PC-3 (cell line): ENCODE results near the gene IL3. TPM values are rescaled to one million over a fixed set of nuclear protein-coding genes. Genes with fewer than 3 reads are reported as not detected.

Source experiments
- ATAC-seq: fragments of 200-7000 bp; cut with Tn5 transposase; 2 replicates; pipeline ENCODE4 v1.9.1; 2020; ENCODE audit warnings: mild to moderate bottlenecking, moderate library complexity
- BruUV-seq: library from RNA; stranded (reverse); fragments of 400-500 nt; replicated peaks from 2 replicates; lab custom pipeline; 2021; lab: Mats Ljungman, UMichigan
- CTCF ChIA-PET: fragments of 300-600 bp; sonication (Branson Sonifier 250); formaldehyde crosslinking; loops from one replicate; lab custom pipeline; 2022; ENCODE audit warnings: antibody characterized with exemption; lab: Charles Lee
- POLR2A ChIA-PET: fragments of 300-600 bp; sonication (Branson Sonifier 250); formaldehyde crosslinking; loops from one replicate; lab custom pipeline; 2022; ENCODE audit warnings: antibody characterized with exemption; ENCODE audit not compliant: unreplicated experiment; lab: Charles Lee
- DNase-seq: peaks from one replicate; pipeline ENCODE4 v3.0.0-alpha.2; 2015
- H2AFZ ChIP-seq: fragments of 300-600 bp; sonication (generic); 2 replicates; pipeline ENCODE4 v1.6.0; 2016; ENCODE audit warnings: antibody characterized with exemption, low read length
- H3F3A ChIP-seq: fragments of 300-600 bp; sonication (generic); one replicate; pipeline ENCODE4 v1.6.0; 2017; ENCODE audit warnings: antibody characterized with exemption, low read length, control low read depth, mild to moderate bottlenecking; ENCODE audit not compliant: unreplicated experiment
- H3K27ac ChIP-seq: fragments of 300-600 bp; sonication (generic); 2 replicates; pipeline ENCODE4 v1.5.1; 2016; ENCODE audit warnings: mild to moderate bottlenecking, low read length
- H3K27me3 ChIP-seq: fragments of 300-600 bp; sonication (generic); 2 replicates; pipeline ENCODE4 v1.6.1; 2016; ENCODE audit warnings: low read length, mixed read lengths
- H3K36me3 ChIP-seq: fragments of 300-600 bp; sonication (generic); 2 replicates; pipeline ENCODE4 v1.6.1; 2016; ENCODE audit warnings: low read depth, mixed run types, low read length, mixed read lengths
- H3K4me1 ChIP-seq: fragments of 300-600 bp; sonication (generic); 2 replicates; pipeline ENCODE4 v1.5.1; 2016; ENCODE audit warnings: low read length; ENCODE audit not compliant: insufficient read depth
- H3K4me2 ChIP-seq: fragments of 300-600 bp; sonication (generic); 2 replicates; pipeline ENCODE4 v1.6.0; 2016; ENCODE audit warnings: low read length
- H3K4me3 ChIP-seq: fragments of 300-600 bp; sonication (generic); 2 replicates; pipeline ENCODE4 v1.5.1; 2016; ENCODE audit warnings: mild to moderate bottlenecking, low read length, mixed read lengths
- H3K79me2 ChIP-seq: fragments of 300-600 bp; sonication (generic); 2 replicates; pipeline ENCODE4 v1.6.1; 2017; ENCODE audit warnings: low read length, mixed read lengths
- H3K9ac ChIP-seq: fragments of 300-600 bp; sonication (generic); 2 replicates; pipeline ENCODE4 v1.6.0; 2016; ENCODE audit warnings: mild to moderate bottlenecking, low read length
- H3K9me2 ChIP-seq: fragments of 300-600 bp; sonication (generic); replicated peaks from 2 replicates; pipeline ENCODE4 v1.6.1; 2016; ENCODE audit warnings: mixed run types, low read length, mixed read lengths
- H3K9me3 ChIP-seq: fragments of 300-600 bp; sonication (generic); 2 replicates; pipeline ENCODE4 v1.6.1; 2016; ENCODE audit warnings: low read length, mixed read lengths
- H4K20me1 ChIP-seq: fragments of 300-600 bp; sonication (generic); 2 replicates; pipeline ENCODE4 v1.6.1; 2016; ENCODE audit warnings: low read length, mixed read lengths
- EZH2 ChIP-seq: fragments of 300-600 bp; sonication (generic); IDR thresholded peaks from one replicate; pipeline ENCODE4 v1.6.1; 2017; ENCODE audit warnings: antibody characterized with exemption, mild to moderate bottlenecking, low read length; ENCODE audit not compliant: unreplicated experiment
- EZH2phosphoT487 ChIP-seq: fragments of 300-600 bp; sonication (generic); IDR thresholded peaks from 2 replicates; pipeline ENCODE4 v1.6.1; 2018; ENCODE audit warnings: mild to moderate bottlenecking, antibody characterized with exemption, low read length, borderline replicate concordance
- intact Hi-C: fragments of 100-400 bp; cut with micrococcal nuclease; formaldehyde crosslinking; loops from 2 replicates; pipeline ENCODE4 v1.9.0; 2023
- total RNA-seq: library from RNA; depleted of rRNA; stranded (reverse); fragments of >200 nt; gene quantifications from 2 replicates; pipeline ENCODE4 v1.2.3, GENCODE V29; 2014
- TF ChIP-seq, protein P1 (sequence below): fragments of 300-600 bp; sonication (generic); conservative IDR thresholded peaks from 2 replicates; pipeline ENCODE4 v1.5.1; 2017; ENCODE audit warnings: antibody characterized with exemption, low read depth, mild to moderate bottlenecking, low read length

Gene IL3
- total RNA-seq, 1 experiment from 2014 or later, result not detected

DNA sequence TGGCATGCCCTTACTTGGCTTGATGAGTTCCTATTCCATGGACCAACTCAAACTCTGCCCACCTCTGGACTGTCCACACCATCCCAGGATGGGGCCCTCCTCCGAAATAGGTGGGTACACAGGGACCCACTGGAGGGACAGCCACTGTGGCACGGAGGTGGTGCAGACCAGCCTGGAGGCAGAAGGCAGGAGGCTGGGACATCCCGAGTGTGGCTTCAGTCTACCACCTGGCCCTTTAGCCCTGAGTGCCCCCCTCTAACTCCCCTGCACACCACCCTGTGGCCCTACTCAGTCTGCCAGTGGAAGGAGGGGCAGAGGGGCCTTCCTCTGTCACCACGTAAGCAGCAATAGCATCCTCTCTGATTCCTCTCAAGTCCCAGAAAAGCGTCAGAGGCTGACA lies 3.7 kb downstream of the IL3 start:
- Histone ChIP-seq H3K9me3 (no peaks in the 10 kb centered on the region), H3K4me2 (no peak overlapping the region), H3K4me1 (peaks cover 9% of the 10 kb centered on the region), H4K20me1 (no peaks in the 10 kb centered on the region), H3K79me2 (no peaks in the 10 kb centered on the region), H3K4me3 (no peak overlapping the region), H3K36me3 (no peaks in the 10 kb centered on the region), H3F3A (no peaks in the 10 kb centered on the region), H3K27me3 (no peaks in the 10 kb centered on the region), H3K9me2 (no peaks in the 10 kb centered on the region), H3K27ac (no peak overlapping the region), H3K9ac (no peak overlapping the region), H2AFZ (no peak overlapping the region)
- DNase-seq (no peak), ATAC-seq (no peak)
- intact Hi-C loops, result loop anchor here (5.0 kb wide), 1 partner anchor 642 kb away; no protein-coding TSS in a partner anchor
- ChIA-PET CTCF (no interaction called here), POLR2A (no interaction called here)
- TF ChIP-seq, protein P1, sequence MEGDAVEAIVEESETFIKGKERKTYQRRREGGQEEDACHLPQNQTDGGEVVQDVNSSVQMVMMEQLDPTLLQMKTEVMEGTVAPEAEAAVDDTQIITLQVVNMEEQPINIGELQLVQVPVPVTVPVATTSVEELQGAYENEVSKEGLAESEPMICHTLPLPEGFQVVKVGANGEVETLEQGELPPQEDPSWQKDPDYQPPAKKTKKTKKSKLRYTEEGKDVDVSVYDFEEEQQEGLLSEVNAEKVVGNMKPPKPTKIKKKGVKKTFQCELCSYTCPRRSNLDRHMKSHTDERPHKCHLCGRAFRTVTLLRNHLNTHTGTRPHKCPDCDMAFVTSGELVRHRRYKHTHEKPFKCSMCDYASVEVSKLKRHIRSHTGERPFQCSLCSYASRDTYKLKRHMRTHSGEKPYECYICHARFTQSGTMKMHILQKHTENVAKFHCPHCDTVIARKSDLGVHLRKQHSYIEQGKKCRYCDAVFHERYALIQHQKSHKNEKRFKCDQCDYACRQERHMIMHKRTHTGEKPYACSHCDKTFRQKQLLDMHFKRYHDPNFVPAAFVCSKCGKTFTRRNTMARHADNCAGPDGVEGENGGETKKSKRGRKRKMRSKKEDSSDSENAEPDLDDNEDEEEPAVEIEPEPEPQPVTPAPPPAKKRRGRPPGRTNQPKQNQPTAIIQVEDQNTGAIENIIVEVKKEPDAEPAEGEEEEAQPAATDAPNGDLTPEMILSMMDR, result no peak
- TF ChIP-seq EZH2phosphoT487 (no peak), EZH2 (no peak)
- BruUV-seq, result no TSS peak

DNA sequence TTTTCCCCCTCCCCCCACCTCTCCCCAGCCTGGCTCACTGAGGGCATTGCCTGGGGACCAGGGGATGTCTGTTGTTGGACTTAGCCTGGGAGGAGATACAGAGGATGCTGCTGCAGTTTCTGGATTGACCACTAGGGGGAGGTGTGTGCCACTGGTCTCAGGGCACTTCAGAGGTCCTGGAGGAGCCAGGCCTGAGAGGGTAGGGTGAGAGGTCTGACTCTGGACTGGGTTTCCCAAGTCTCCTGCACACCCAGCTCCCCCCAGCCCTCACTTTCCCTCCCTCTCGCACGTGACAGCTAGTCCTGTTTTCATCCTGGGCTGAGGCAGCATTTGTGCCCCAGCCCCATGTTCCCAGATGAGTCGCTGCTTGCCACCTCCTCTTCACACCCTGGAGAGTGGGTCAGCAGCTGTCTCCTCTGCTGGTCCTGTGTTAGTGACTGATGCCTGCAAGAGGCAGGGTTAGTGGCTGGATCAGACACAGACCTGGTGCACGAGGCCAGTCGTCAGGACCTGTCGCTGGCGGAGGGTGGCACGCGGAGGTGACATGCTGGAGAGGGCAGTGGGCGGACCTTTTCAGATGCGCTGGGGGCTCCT lies 4.4 kb downstream of the IL3 start:
- no TSS peak for BruUV-seq
- Histone ChIP-seq H3K27ac (no peak overlapping the region), H3K9me2 (no peaks in the 10 kb centered on the region), H3K4me1 (peaks cover 9% of the 10 kb centered on the region), H2AFZ (no peak overlapping the region), H3K79me2 (no peaks in the 10 kb centered on the region), H3F3A (no peaks in the 10 kb centered on the region), H3K9ac (no peak overlapping the region), H3K27me3 (no peaks in the 10 kb centered on the region), H3K9me3 (no peaks in the 10 kb centered on the region), H3K4me3 (no peak overlapping the region), H3K36me3 (no peaks in the 10 kb centered on the region), H4K20me1 (no peaks in the 10 kb centered on the region), H3K4me2 (no peak overlapping the region)
- peak; percentile 84 for DNase-seq
- CTCF ChIA-PET, result no interaction called here
- POLR2A ChIA-PET, result no interaction called here
- TF ChIP-seq EZH2 (no peak), EZH2phosphoT487 (no peak)
- TF ChIP-seq, protein P1, result peak; percentile 83
- intact Hi-C loops, result loop anchor here (1.0 to 5.0 kb wide), 3 partner anchors 69 to 643 kb away; no protein-coding TSS in a partner anchor
- peak; percentile 81 for ATAC-seq

DNA sequence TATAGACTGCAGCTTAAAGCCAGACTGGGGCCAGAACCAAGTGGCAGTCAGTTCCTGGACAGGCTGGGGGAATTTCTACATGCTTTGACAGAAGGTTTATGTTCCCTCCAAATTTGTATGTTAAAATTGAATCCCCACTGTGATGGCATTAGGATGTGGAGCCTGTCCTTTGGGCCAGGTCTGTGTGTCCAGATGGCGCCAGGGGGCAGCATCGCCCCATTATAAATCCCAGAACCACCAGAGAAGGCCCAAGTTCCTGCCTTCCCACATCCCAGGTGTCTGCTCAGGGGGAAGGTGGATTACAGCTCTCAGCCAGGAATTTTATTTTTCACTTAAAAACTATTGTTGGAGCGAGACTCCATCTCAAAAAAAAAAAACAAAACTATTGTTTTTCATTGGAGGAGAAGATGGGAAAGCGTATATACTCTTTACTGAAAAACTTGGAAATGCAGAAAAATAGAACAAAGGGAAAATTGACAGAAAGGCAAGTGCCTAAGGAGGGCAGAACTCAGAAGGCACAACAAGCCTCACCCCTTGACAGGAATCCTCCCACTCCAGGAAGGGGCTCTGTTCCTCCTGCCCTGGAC lies 5.0 kb downstream of the IL3 start:
- TF ChIP-seq, protein P1, result peak; percentile 76
- TF ChIP-seq EZH2phosphoT487, result no peak
- H3K4me3 ChIP-seq, result no peak overlapping the region
- intact Hi-C loops, result loop anchor here (1.0 kb wide), 2 partner anchors 69 to 112 kb away; no protein-coding TSS in a partner anchor
- CTCF ChIA-PET, result no interaction called here
- H3K79me2 ChIP-seq, result no peaks in the 10 kb centered on the region
- no peaks in the 10 kb centered on the region for H3F3A ChIP-seq
- H3K9ac ChIP-seq, result peak overlapping the region; percentile 37; the same call in 1 of the 2 replicates
- no TSS peak for BruUV-seq
- peaks cover 9% of the 10 kb centered on the region for H3K4me1 ChIP-seq
- ATAC-seq (peak; percentile 90), DNase-seq (peak; percentile 81)
- H3K27ac ChIP-seq, result peak overlapping the region; percentile 31; the same call in 1 of the 2 replicates
- no peaks in the 10 kb centered on the region for H3K27me3 ChIP-seq
- no peaks in the 10 kb centered on the region for H3K36me3 ChIP-seq
- no peaks in the 10 kb centered on the region for H3K9me3 ChIP-seq
- H4K20me1 ChIP-seq, result no peaks in the 10 kb centered on the region
- POLR2A ChIA-PET, result no interaction called here
- no peak overlapping the region for H3K4me2 ChIP-seq
- no peak overlapping the region for H2AFZ ChIP-seq
- H3K9me2 ChIP-seq, result no peaks in the 10 kb centered on the region
